Astrocyte (in vitro differentiated cells and primary cell): Measurements from ENCODE around the gene TUT1. TPM values are rescaled to one million over a fixed set of nuclear protein-coding genes. Genes with fewer than 3 reads are reported as not detected.

Source experiments
- DNase-seq: peaks from one replicate; pipeline ENCODE4 v3.0.0-alpha.2; 2010; ENCODE audit warnings: low read depth
- FAIRE-seq: peaks from 2 replicates; lab custom pipeline; 2011; peaks lifted over from hg19 to GRCh38; lab: Jason Lieb, UNC
- H2AFZ ChIP-seq: 2 replicates; pipeline ENCODE4 v1.6.0; 2012; ENCODE audit warnings: low read depth, low read length, inconsistent platforms
- H3K27ac ChIP-seq: 2 replicates; pipeline ENCODE4 v1.5.1; 2011; ENCODE audit warnings: low read depth, low read length, inconsistent platforms
- H3K27me3 ChIP-seq: 2 replicates; pipeline ENCODE4 v1.6.0; 2011; ENCODE audit warnings: low read length, inconsistent platforms; ENCODE audit not compliant: insufficient read depth
- H3K36me3 ChIP-seq: 2 replicates; pipeline ENCODE4 v1.5.1; 2011; ENCODE audit warnings: low read length, inconsistent platforms; ENCODE audit not compliant: insufficient read depth
- H3K4me1 ChIP-seq: 2 replicates; pipeline ENCODE4 v1.5.1; 2011; ENCODE audit warnings: low read length, inconsistent platforms; ENCODE audit not compliant: insufficient read depth
- H3K4me2 ChIP-seq: 2 replicates; pipeline ENCODE4 v1.6.0; 2012; ENCODE audit warnings: low read length, inconsistent platforms
- H3K4me3 ChIP-seq: 2 replicates; pipeline ENCODE4 v1.5.1; 2011; ENCODE audit warnings: low read depth, mild to moderate bottlenecking, low read length, inconsistent platforms; ENCODE audit not compliant: insufficient read depth
- H3K79me2 ChIP-seq: 2 replicates; pipeline ENCODE4 v1.6.0; 2012; ENCODE audit warnings: mild to moderate bottlenecking, low read length, inconsistent platforms; ENCODE audit not compliant: insufficient read depth
- H3K9ac ChIP-seq: 2 replicates; pipeline ENCODE4 v1.6.0; 2012; ENCODE audit warnings: mild to moderate bottlenecking, low read length, inconsistent platforms
- H3K9me3 ChIP-seq: 2 replicates; pipeline ENCODE4 v1.5.1; 2012; ENCODE audit warnings: low read depth, mild to moderate bottlenecking, low read length, inconsistent platforms; ENCODE audit not compliant: insufficient read depth
- H4K20me1 ChIP-seq: 2 replicates; pipeline ENCODE4 v1.6.0; 2012; ENCODE audit warnings: low read length, inconsistent platforms; ENCODE audit not compliant: insufficient read depth
- H3K27ac Mint-ChIP-seq: one replicate; pipeline ENCODE4 v1.8.0; 2021; ENCODE audit warnings: mild to moderate bottlenecking, mixed read lengths; ENCODE audit not compliant: unreplicated experiment
- H3K27me3 Mint-ChIP-seq: one replicate; pipeline ENCODE4 v1.8.0; 2021; ENCODE audit warnings: low read depth, mixed read lengths; ENCODE audit not compliant: unreplicated experiment
- H3K36me3 Mint-ChIP-seq: one replicate; pipeline ENCODE4 v1.8.0; 2021; ENCODE audit warnings: low read depth, mixed read lengths; ENCODE audit not compliant: unreplicated experiment
- H3K4me1 Mint-ChIP-seq: one replicate; pipeline ENCODE4 v1.8.0; 2021; ENCODE audit warnings: low read depth, mixed read lengths; ENCODE audit not compliant: unreplicated experiment
- H3K4me3 Mint-ChIP-seq: one replicate; pipeline ENCODE4 v1.8.0; 2021; ENCODE audit warnings: mild to moderate bottlenecking, moderate library complexity, mixed read lengths; ENCODE audit not compliant: unreplicated experiment
- H3K9me3 Mint-ChIP-seq: one replicate; pipeline ENCODE4 v1.8.0; 2021; ENCODE audit warnings: mild to moderate bottlenecking, mixed read lengths; ENCODE audit not compliant: unreplicated experiment
- EZH2 ChIP-seq: IDR thresholded peaks from 2 replicates; pipeline ENCODE4 v1.6.1; 2012; ENCODE audit warnings: mild to moderate bottlenecking, low read length, inconsistent platforms; ENCODE audit not compliant: insufficient read depth
- total RNA-seq: library from RNA; stranded (reverse); gene quantifications from 2 replicates; pipeline ENCODE4 v1.2.1, GENCODE V29; 2021
- TF ChIP-seq, protein P1 (sequence below): IDR thresholded peaks from 2 replicates; pipeline ENCODE4 v1.5.1; 2011; ENCODE audit warnings: low read depth, mild to moderate bottlenecking, inconsistent platforms, low read length, moderate library complexity; ENCODE audit not compliant: insufficient read depth

The TUT1 gene
- total RNA-seq, 1 donor from 2014 or later: 18.3 TPM

GRCh38 chr11:62615521-62615920 lies 24.2 kb upstream of the TUT1 start:
- FAIRE-seq (no peak), DNase-seq (no peak)
- Histone ChIP-seq H3K4me3 (no peak overlapping the region), H3K4me2 (no peak overlapping the region), H3K27me3 (no peaks in the 10 kb centered on the region), H3K4me1 (peaks cover 15% of the 10 kb centered on the region), H3K79me2 (peaks cover 13% of the 10 kb centered on the region), H3K36me3 (no peaks in the 10 kb centered on the region), H3K9me3 (no peaks in the 10 kb centered on the region), H2AFZ (no peak overlapping the region), H3K9ac (no peak overlapping the region), H4K20me1 (no peaks in the 10 kb centered on the region), H3K27ac (no peak overlapping the region)
- TF ChIP-seq, protein P1, sequence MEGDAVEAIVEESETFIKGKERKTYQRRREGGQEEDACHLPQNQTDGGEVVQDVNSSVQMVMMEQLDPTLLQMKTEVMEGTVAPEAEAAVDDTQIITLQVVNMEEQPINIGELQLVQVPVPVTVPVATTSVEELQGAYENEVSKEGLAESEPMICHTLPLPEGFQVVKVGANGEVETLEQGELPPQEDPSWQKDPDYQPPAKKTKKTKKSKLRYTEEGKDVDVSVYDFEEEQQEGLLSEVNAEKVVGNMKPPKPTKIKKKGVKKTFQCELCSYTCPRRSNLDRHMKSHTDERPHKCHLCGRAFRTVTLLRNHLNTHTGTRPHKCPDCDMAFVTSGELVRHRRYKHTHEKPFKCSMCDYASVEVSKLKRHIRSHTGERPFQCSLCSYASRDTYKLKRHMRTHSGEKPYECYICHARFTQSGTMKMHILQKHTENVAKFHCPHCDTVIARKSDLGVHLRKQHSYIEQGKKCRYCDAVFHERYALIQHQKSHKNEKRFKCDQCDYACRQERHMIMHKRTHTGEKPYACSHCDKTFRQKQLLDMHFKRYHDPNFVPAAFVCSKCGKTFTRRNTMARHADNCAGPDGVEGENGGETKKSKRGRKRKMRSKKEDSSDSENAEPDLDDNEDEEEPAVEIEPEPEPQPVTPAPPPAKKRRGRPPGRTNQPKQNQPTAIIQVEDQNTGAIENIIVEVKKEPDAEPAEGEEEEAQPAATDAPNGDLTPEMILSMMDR: no peak
- TF ChIP-seq EZH2: no peak
- Mint-ChIP-seq H3K27ac (no peak overlapping the region), H3K4me3 (no peak overlapping the region), H3K36me3 (no peaks in the 10 kb centered on the region), H3K9me3 (no peaks in the 10 kb centered on the region), H3K4me1 (peaks cover 13% of the 10 kb centered on the region), H3K27me3 (no peaks in the 10 kb centered on the region)

DNA sequence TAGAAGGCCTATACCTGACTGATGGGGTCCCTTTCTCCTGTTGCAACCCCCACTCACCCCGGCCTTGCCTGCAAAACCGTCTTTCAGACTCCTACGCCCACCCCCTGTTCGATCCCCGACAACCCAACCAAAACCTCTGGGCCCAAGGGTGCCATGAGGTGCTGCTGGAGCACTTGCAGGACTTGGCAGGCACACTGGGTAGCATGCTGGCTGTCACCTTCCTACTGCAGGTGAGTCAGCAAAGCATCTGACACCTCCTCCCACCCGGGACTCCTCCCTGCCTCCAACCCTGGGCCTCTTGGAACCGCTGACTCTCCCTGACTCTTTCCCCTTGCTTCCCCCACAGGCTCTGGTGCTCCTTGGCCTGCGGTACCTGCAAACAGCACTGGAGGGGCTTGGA lies 23.0 kb upstream of the TUT1 start:
- no peak overlapping the region for H3K27ac Mint-ChIP-seq

DNA sequence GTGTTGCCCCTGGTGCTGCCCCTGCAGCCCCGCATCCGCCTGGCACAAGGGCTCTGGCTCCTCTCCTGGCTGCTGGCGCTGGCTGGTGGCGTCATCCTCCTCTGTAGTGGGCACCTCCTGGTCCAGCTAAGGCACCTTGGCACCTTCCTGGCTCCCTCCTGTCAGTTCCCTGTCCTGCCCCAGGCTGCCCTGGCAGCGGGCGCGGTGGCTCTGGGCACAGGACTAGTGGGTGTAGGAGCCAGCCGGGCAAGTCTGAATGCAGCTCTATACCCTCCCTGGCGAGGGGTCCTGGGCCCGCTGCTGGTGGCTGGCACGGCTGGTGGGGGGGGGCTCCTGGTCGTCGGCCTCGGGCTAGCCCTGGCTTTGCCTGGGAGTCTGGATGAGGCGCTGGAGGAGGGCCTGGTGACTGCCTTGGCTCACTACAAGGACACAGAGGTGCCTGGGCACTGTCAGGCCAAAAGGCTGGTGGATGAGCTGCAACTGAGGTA lies 22.0 kb upstream of the TUT1 start:
- Mint-ChIP-seq H3K36me3 (peaks cover 6% of the 10 kb centered on the region), H3K4me1 (peaks cover 14% of the 10 kb centered on the region), H3K27me3 (no peaks in the 10 kb centered on the region), H3K4me3 (peak overlapping the region; percentile 34), H3K9me3 (no peaks in the 10 kb centered on the region), H3K27ac (no peak overlapping the region)
- TF ChIP-seq, protein P1: no peak
- TF ChIP-seq EZH2: no peak
- H2AFZ ChIP-seq: peak overlapping the region; percentile 26
- peaks cover 9% of the 10 kb centered on the region for H3K79me2 ChIP-seq
- H3K27me3 ChIP-seq: no peaks in the 10 kb centered on the region
- no peaks in the 10 kb centered on the region for H3K36me3 ChIP-seq
- no peak for DNase-seq
- peak overlapping the region; percentile 96 for H3K4me2 ChIP-seq
- H4K20me1 ChIP-seq: no peaks in the 10 kb centered on the region
- peaks cover 11% of the 10 kb centered on the region for H3K4me1 ChIP-seq
- H3K4me3 ChIP-seq: no peak overlapping the region
- FAIRE-seq: no peak
- no peaks in the 10 kb centered on the region for H3K9me3 ChIP-seq
- H3K9ac ChIP-seq: peak overlapping the region; percentile 87
- H3K27ac ChIP-seq: no peak overlapping the region

More for the DNA sequence above, 23.0 kb upstream of the TUT1 start:
- DNase-seq (no peak), FAIRE-seq (no peak)
- Histone ChIP-seq H3K27ac (no peak overlapping the region), H3K9me3 (no peaks in the 10 kb centered on the region), H3K4me3 (no peak overlapping the region), H2AFZ (no peak overlapping the region), H3K27me3 (no peaks in the 10 kb centered on the region), H3K36me3 (no peaks in the 10 kb centered on the region), H3K4me1 (peaks cover 11% of the 10 kb centered on the region), H3K9ac (no peak overlapping the region), H3K4me2 (no peak overlapping the region), H3K79me2 (peaks cover 13% of the 10 kb centered on the region), H4K20me1 (no peaks in the 10 kb centered on the region)
- H3K4me3 Mint-ChIP-seq: peak overlapping the region; percentile 23
- H3K27me3 Mint-ChIP-seq: no peaks in the 10 kb centered on the region
- H3K36me3 Mint-ChIP-seq: peaks cover 2% of the 10 kb centered on the region
- H3K9me3 Mint-ChIP-seq: no peaks in the 10 kb centered on the region
- TF ChIP-seq EZH2: no peak
- TF ChIP-seq, protein P1: no peak
- peaks cover 15% of the 10 kb centered on the region for H3K4me1 Mint-ChIP-seq
